GM12891 (cell line): ENCODE results near the gene MAP3K3.
A peak's percentile ranks its signal among the peaks of the same experiment; 100 is the strongest.

Experiments
- POLR2A ChIP-seq: IDR thresholded peaks from 2 replicates; pipeline ENCODE4 v1.6.1; 2011; ENCODE audit warnings: low read depth, low read length, control low read depth
- POLR2AphosphoS5 ChIP-seq: IDR thresholded peaks from 2 replicates; pipeline ENCODE4 v1.6.1; 2011; ENCODE audit warnings: low read depth, low read length, control low read depth
- SPI1 ChIP-seq: IDR thresholded peaks from 2 replicates; pipeline ENCODE4 v1.6.1; 2011; ENCODE audit warnings: low read depth, low read length, control low read depth
- TAF1 ChIP-seq: IDR thresholded peaks from 2 replicates; pipeline ENCODE4 v1.6.1; 2011; ENCODE audit warnings: low read depth, low read length, control low read depth

DNA sequence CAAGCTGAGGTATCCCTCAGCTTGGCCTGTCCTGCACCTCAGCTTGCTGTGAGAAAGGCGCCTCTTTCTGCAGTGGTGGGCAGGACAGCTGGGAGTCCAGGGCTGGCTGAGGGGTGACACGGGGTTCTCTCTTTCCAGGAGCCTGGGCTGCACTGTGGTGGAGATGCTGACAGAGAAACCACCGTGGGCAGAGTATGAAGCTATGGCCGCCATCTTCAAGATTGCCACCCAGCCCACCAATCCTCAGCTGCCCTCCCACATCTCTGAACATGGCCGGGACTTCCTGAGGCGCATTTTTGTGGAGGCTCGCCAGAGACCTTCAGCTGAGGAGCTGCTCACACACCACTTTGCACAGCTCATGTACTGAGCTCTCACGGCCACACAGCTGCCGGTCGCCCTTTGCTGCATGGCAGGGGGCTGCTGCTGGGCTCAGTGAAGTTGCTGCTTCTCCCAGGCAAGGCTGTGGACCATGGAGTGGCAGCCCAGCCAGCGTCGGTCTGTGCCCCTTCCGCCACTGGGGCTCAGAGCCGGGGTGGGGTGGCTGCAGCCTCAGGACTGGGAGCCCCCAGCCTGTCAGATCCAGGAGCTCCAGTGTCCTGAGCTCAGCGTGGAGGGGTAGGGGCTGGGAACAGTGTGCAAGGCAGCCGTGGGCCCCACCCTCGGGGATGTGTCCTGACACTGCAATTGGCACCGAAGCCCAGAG lies 71.3 kb downstream of the MAP3K3 start:
- TF ChIP-seq POLR2AphosphoS5 (peak; percentile 54; the same call in 1 of the 2 replicates), POLR2A (no peak), TAF1 (no peak), SPI1 (no peak)
